GM12892 (cell line): ENCODE data around the gene AVEN.

ENCODE experiments used
- POLR2A ChIP-seq: IDR thresholded peaks from 2 replicates; pipeline ENCODE4 v1.6.1; 2011; ENCODE audit warnings: low read depth, low read length, control low read depth
- POLR2AphosphoS5 ChIP-seq: IDR thresholded peaks from 2 replicates; pipeline ENCODE4 v1.6.1; 2011; ENCODE audit warnings: low read depth, low read length, control low read depth
- TAF1 ChIP-seq: IDR thresholded peaks from 2 replicates; pipeline ENCODE4 v1.6.1; 2011; ENCODE audit warnings: low read depth, mild to moderate bottlenecking, control low read depth, low read length, borderline replicate concordance

DNA sequence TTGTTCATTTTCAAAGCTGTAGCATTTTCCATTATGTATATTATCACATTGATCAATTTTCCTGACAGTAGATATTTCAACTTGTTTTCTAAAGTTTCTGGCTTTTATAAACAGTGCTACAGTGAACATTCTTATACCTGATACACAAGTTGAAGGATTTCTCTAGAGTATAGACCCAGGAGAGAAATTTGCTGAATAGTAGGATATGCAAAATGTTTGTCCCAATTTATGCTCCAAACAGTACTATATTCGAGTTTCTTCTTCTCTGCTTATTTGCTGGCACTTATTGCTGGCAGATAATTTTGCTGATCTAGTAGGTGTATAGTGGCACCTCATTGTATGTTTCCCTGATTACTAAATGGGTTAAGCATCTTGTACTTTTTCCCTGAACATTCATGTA is 187.9 kb downstream of the AVEN start:
- no peak for TF ChIP-seq POLR2A
- TF ChIP-seq TAF1, result no peak
- no peak for TF ChIP-seq POLR2AphosphoS5
